ENCODE results near the gene HAUS2. TPM values are rescaled to one million over a fixed set of nuclear protein-coding genes. Genes with fewer than 3 reads are reported as not detected.
"Not testable (repeated sequence)": the region's sequence is repeated elsewhere in the genome, so short reads cannot be mapped to it uniquely, and the experiment has no call there.

Gene HAUS2
- polyA plus RNA-seq (2013, experiment 1 of 2; ENCODE audit: insufficient read length) = 19.7 TPM
- 17.4 TPM for polyA plus RNA-seq (2013, experiment 2 of 2; ENCODE audit: insufficient read length)

GRCh38 chr15:42548249-42549031 is at the start of gene HAUS2, which contains the start of gene LRRC57:
TSS of gene HAUS2 (plus strand) at chr15:42548838. CDS start at chr15:42548873, 35 bp downstream.
TSS of gene LRRC57 (minus strand) at chr15:42548793. CDS start at chr15:42548434, 359 bp downstream.
- DNase-seq = peak; percentile 82

DNA sequence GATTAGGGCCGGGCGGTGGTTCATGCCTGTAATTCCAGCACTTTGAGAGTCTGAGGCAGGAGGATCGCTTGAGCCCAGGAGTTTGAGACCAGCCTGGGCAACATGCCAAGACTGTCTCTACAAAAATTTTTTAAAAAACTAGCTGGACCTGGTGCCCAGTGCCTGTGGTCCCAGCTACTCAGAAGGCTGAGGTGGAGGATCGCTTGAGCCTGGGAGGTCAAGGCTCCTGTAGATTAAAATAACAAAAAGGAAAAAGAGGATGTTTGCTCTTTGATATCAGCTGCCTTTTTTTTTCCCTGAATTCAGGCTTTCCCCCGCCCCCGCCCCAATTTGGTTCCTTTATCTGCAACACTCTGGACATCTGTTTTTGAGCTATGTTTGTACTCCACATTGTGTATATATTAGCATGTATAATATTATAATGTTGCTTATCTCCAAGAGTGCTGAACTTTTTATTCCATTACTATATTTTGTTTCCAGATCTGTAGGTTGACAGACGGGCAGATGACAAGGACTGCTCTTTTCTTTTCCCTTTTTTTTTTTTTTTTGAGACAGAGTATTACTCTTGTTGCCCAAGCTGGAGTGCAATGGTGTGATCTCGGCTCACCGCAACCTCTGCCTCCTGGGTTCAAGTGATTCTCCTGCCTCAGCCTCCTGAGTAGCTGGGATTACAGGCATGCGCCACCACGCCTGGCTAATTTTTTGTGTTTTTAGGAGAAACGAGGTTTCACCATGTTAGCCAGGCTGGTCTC is 48.6 kb upstream of the HAUS2 start:
- no peak for DNase-seq

- DNase-seq = no peak
Observed at GRCh38 chr15:42502477-42502876, 46.2 kb upstream of the HAUS2 start.

DNA sequence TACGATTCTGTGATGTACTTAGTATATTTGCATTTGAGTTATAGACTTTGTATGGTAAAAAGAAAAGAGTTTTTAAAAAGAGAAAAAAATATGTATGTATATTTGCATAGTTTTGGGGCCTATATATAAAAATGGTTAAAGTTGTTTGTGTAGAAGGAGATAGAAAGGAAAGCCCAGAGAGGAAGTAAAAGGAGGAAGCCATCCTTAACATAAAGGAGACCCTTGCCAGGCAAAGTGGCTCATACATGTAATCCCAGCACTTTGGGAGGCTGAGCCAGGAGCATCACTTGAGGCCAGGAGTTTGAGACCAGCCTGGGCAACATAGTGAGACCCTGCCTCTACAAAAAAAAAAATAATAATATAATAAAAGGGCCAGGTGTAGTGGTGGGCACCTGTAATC is 44.8 kb upstream of the HAUS2 start:
- DNase-seq = no peak

GRCh38 chr15:42504631-42505030 is 44.0 kb upstream of the HAUS2 start:
- DNase-seq = no peak

- no peak for DNase-seq
Observed at GRCh38 chr15:42507514-42507913, 41.1 kb upstream of the HAUS2 start.

- DNase-seq = no peak
Observed at GRCh38 chr15:42508263-42508690, 40.4 kb upstream of the HAUS2 start.

DNA sequence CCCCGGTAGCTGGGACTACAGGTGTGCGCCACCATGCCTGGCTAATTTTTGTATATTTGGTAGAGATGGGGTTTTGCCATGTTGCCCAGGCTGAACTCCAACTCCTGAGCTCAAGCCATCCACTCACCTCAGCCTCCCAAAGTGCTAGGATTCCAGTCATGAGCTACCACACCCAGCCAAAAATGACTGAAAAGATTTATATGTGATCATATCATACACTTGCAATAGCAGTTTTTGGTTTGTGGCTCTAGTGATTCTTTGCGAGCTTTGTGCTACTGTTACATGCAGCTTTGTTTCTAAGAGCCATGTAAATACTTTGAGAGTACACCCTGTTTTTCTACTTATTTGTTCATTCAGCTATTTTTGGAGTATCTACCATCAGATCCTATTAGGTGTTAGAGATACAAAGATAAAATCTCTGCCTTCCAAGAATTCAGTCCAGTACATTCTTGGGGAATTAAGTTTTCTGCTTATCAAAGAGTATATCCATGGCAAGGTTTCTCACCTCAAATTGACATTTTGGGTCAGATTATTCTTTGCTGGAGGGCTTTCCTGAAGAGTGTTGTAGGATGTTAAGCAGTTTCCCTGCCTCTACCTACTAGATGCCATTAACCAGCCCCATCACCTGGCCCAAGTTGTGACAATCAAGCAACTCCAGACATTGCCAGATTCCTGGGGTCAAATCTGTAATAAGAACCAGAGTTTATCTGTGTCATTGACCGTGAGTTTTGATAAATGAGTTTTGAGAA is 38.2 kb upstream of the HAUS2 start:
- DNase-seq = no peak

DNA sequence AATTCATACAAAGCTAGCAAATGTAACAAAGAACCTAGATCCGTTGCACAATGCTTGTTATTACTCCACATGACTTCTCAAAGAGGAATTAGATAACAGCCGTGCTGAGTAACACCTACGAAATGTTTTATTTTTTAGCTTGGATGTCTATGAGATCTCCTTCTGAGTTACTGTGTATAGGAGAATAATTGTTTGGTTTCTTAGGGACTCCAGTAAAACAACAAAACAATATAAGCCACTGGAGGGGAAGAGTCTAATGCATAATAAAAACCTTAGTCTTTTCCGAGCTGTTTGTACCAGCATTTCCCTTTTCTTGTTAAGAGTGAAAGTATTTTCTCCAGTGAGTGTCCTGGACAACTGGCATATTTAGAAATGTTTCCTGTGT is 37.6 kb upstream of the HAUS2 start:
- peak; percentile 42 for DNase-seq

- no peak for DNase-seq
Observed at GRCh38 chr15:42523331-42523730, 25.3 kb upstream of the HAUS2 start.

- no peak for DNase-seq
Observed at GRCh38 chr15:42528970-42529369, 19.7 kb upstream of the HAUS2 start.

- DNase-seq = no peak
Observed at GRCh38 chr15:42533246-42533645, 15.4 kb upstream of the HAUS2 start.

GRCh38 chr15:42544853-42545629 is 3.6 kb upstream of the HAUS2 start:
- DNase-seq = no peak

DNA sequence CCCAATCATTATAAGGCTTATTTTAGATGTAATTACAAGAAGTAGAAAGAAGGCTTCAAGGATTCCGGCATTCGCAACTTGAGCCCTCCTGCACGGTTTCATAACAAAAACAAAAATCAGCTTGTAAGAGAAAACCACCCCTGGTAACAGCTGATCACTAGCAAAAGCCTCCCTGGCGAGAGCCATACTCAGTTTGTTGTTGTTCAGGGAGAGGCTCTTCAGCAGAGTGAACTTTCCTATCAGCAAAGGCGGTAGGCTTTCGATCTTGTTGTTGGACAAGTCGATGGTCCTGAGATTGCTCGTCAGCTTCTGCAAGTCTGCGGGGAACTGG is 755 bp upstream of the HAUS2 start:
- DNase-seq = peak; percentile 11

GRCh38 chr15:42549032-42549491 is 424 bp downstream of the HAUS2 start:
- DNase-seq = peak; percentile 7

DNA sequence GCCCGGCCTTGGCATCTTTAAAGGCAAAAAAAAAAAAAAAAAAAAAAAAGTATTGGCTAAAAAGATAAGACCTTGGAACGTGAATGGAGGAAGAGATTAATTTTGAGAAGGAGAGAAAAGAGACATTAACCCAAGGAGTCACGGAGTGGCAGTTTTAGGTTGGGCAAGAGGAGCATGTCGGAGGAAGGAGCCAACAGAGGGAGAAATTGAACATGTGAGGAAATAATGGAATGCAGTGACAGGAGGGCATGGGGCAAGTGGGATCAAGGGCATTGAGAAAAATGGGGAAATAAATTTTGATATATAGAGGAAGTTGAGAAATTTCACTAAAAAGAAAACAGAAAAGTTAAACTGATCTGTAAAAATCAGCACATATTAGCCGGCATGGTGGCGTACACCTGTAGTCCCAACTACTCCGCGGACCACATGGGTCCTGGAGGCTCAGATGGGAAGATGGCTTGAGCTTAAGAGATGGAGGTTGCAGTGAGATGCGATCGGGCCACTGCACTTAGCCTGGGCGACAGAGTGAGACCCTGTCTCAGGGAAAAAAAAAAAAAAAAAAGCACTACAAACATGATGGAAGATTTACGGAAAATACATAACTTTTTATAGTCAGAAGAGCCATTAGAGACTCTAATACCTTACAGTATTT is 1.2 kb downstream of the HAUS2 start:
- no peak for DNase-seq

DNA sequence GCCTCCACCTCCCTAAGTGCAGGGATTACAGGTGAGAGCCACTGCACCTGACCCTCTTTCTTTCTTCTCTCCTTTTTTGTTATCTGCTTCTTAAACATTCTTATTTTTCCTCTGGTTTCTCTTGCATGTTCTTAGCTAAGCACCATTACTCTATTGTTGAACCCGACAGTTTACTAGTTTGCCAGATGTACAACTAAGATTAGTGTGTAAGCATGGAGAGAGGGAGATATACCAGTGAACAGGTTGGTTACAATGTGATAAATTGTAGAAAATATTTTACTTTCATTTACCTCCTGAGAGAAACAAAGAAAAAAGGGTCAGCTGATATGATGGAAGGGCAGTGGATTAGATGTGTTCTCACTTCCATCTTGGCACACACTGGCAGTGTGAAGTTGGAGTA is 4.9 kb downstream of the HAUS2 start:
- no peak for DNase-seq

DNA sequence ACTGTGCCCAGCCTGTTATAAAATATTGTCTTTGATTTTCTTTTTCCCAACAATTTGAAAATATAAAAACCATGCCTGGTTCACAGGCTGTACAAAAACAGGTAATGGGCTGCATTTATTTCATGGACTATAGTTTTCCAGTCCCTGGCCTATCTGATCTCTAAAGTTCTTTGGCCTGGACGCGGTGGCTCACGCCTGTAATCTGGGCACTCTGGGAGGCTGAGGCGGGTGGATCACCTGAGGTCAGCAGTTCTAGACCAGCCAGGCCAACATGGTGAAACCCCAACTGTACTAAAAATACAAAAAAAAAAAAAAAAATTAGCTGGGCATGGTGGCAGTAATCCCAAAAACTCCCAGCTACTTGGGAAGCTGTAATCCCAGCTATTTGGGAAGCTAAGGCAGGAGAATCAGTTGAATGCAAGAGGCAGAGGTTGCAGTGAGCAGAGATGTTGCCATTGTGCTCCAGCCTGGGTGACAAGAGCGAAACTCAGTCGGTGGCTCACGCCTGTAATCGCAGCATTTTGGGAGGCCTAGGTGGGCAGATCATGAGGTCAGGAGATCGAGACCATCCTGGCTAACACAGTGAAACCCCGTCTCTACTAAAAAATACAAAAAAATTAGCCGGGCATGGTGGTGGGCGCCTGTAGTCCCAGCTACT is 8.0 kb downstream of the HAUS2 start:
- not testable (repeated sequence) for DNase-seq

DNA sequence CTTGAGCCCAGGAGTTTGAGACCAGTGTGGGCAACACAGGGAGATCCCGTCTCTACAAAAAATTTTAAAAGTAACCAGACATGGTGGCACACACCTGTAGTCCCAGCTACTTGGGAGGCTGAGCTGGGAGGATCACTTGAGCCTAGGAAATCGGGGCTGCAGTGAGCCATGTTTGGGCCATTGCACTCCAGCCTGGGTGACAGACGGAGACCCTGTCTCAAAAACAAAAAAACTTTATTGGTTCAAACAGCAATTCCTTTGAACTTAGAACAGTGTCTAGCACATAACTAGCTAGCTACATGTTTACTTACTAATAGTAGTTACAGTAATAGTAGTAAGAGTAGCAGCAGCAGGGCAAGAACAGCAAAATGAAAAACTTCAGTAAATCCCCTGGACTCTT is 10.1 kb downstream of the HAUS2 start:
- no peak for DNase-seq

DNA sequence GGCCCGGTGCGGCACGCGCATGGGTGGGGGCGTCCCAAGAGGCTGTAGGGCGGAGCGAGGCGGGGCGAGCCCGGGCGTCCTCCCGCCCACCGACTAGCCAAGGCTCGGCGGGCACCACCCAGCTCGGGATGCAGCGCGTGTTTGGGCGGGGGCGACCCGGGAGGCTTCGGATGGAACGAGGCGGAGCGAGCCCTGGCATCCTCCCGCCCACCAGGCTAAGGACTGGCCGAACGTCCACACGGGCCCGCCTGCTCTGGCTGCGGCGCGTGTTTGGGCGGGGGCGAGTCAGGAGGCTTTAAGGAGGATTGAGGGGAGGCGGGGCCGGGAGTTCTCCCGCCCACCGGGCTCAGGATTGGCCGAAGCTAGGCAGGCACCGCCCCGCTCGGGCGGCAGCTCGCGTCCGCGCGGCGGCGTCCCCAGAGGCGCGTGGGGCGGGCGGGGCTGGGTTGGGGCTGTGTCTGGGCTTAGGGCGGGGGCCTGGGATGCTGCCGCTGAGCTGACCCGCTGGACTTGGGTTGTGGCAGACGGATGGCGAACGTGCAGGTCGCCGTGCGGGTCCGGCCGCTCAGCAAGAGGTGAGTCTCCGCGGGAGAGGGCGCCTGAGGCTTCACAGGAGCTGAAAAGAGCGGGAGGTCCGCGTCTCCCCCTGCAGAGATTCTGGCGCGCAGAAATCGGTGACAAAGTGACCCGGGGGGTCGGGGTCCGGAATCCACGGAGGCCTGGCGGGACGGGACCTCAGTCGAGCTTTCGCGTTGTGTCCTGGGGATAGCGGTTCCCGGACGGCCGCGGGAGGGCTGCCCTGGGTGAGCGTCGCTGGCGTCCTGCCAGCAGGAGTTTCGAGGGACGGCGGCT is 26.8 kb downstream of the HAUS2 start, which contains the start of gene STARD9:
Gene STARD9 (plus strand): TSS at position 419 of the 852 bp plus-strand sequence. CDS start 110 bp downstream, at position 529.
- DNase-seq = peak; percentile 99
